SH-SY5Y (cell line): ENCODE data around the gene NBAS.

Source experiments
- GATA2 ChIP-seq: IDR thresholded peaks from 2 replicates; pipeline ENCODE4 v1.6.1; 2011; ENCODE audit warnings: mild to moderate bottlenecking, low read depth, low read length
- GATA3 ChIP-seq: IDR thresholded peaks from 2 replicates; pipeline ENCODE4 v1.6.1; 2011; ENCODE audit warnings: low read depth, mild to moderate bottlenecking, low read length, moderate library complexity

DNA sequence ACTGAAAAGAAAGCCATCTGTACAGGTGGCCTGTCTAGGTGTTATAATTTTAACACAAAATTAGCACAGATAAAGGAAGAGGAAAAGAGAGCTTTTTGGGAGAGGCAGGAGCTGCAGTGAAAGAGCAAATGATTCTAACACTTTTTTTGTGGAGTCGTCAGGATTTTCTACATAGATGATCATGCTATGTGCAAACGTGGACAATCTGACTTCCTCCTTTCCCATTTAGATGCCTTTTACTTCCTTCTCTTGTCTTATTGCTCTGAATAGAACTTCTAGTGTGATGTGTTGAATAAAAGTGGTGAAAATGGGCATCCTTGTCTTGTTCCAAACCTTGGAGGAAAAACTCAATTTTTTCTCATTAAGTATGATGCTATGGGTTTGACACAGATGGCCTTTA lies 334.5 kb downstream of the NBAS start:
- TF ChIP-seq GATA3: no peak
- TF ChIP-seq GATA2: no peak
